Bronchial smooth muscle cell (primary cell): ENCODE results near the gene XKR8. TPM values are rescaled to one million over a fixed set of nuclear protein-coding genes. Genes with fewer than 3 reads are reported as not detected.

Source experiments
- total RNA-seq: library from RNA; depleted of rRNA; stranded (reverse); fragments of >200 nt; gene quantifications from 2 replicates; pipeline ENCODE4 v1.2.1, GENCODE V29; 2014

The XKR8 gene, protein sequence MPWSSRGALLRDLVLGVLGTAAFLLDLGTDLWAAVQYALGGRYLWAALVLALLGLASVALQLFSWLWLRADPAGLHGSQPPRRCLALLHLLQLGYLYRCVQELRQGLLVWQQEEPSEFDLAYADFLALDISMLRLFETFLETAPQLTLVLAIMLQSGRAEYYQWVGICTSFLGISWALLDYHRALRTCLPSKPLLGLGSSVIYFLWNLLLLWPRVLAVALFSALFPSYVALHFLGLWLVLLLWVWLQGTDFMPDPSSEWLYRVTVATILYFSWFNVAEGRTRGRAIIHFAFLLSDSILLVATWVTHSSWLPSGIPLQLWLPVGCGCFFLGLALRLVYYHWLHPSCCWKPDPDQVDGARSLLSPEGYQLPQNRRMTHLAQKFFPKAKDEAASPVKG
- 3.4 and 3.6 TPM in 2 replicates for total RNA-seq

DNA sequence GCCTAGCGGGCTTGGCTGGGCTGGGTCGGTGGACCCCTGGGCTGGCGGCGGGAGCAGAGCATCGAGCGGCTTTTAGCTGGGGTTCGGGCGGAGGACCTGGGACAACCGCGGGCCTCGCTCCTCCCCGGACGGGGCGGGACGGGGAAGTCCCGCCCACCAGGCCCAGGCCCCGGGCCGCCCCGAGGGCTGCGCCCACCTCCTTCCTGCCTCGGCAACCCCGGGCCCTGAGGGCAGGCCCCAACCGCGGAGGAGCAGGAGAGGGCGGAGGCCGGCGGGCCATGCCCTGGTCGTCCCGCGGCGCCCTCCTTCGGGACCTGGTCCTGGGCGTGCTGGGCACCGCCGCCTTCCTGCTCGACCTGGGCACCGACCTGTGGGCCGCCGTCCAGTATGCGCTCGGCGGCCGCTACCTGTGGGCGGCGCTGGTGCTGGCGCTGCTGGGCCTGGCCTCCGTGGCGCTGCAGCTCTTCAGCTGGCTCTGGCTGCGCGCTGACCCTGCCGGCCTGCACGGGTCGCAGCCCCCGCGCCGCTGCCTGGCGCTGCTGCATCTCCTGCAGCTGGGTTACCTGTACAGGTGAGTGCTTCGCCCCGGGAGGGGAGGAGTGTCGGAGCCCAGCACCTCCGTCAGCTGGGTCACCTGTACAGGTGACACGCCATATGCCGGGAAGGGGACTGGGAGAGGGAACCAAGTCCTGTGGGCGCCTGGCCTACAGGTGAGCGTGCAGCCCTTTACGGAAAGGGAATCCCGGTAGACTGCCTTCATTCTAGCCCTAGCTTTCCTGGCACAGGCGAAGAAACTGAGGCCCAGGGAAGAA is at the start of gene XKR8:
Gene XKR8, plus strand, starts transcription at position 182 of the 812 bp plus-strand sequence. Its CDS starts 97 bp downstream, at position 279.

DNA sequence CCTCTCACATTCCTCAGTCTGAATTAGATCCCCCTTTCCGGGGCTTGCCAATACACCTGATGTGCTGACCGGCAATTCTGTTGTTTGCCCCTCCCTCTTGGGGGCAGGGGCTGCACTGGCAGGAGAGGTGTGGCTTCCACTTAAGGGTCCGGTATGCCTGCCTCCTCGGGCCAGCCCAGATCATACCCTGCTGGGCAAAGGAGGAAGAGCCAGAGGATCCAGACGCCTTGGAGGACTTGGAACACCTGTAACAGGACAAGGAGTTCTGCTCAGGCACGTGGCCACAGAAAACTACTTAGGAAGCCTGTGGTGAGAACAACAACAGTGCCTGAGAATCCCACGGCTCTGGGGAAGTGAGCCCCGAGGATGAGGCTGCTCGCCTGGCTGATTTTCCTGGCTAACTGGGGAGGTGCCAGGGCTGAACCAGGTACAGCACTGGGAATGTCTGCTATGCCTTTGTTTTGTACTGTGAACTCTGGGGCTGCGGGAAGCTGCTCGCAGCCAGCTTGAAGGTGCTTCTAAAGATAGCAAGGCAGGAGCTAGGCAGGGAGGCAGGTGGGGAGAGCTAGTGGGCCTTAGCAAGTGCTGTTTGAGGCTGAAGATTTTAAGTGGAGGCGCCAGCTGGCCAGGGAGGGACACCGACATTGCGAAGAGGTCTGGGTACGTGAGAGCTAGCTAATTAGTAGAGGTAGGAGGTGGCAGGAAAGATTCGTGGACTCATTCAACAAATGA is 24.8 kb upstream of the XKR8 start, which contains the start of gene SMPDL3B:
Gene SMPDL3B, plus strand, starts transcription at position 183 of the 732 bp plus-strand sequence. Its CDS starts 184 bp downstream, at position 367.

Other genes with a start within 250 kb of the XKR8 start
- gene FAM76A, start 234.0 kb upstream of the XKR8 start, total RNA-seq, result 9.6 and 17.3 TPM in 2 replicates
- gene STX12, start 186.8 kb upstream of the XKR8 start, total RNA-seq, result 55.1 and 55.5 TPM in 2 replicates
- gene PPP1R8, start 129.2 kb upstream of the XKR8 start, total RNA-seq, result 34.4 and 44.0 TPM in 2 replicates
- 5.1 and 8.4 TPM in 2 replicates for gene THEMIS2, start 87.4 kb upstream of the XKR8 start, total RNA-seq
- gene RPA2, start 45.4 kb upstream of the XKR8 start, total RNA-seq, result 16.5 and 20.6 TPM in 2 replicates
- not detected in 2 replicates for gene SMPDL3B, start 25.0 kb upstream of the XKR8 start, total RNA-seq
- 7.3 and 9.1 TPM in 2 replicates for gene EYA3, start 128.6 kb downstream of the XKR8 start, total RNA-seq
- gene PTAFR, start 216.7 kb downstream of the XKR8 start, total RNA-seq, result under 0.01 TPM in 2 replicates